CD8-positive, alpha-beta memory T cell (primary cell): Measurements from ENCODE around the gene LAS1L. TPM values are rescaled to one million over a fixed set of nuclear protein-coding genes. Genes with fewer than 3 reads are reported as not detected.
"Not testable (repeated sequence)": the region's sequence is repeated elsewhere in the genome, so short reads cannot be mapped to it uniquely, and the experiment has no call there.

Source experiments
- CTCF ChIA-PET: fragments of 350-600 bp; sonication (Branson Sonifier 250); formaldehyde crosslinking; loops from one replicate; lab custom pipeline; 2021; ENCODE audit warnings: antibody characterized with exemption; lab: Charles Lee
- POLR2A ChIA-PET: fragments of 350-600 bp; sonication (Branson Sonifier 250); formaldehyde crosslinking; loops from one replicate; lab custom pipeline; 2021; ENCODE audit warnings: antibody characterized with exemption; lab: Charles Lee
- DNase-seq, 5 donors: peaks; one replicate each; pipeline versions ENCODE4 v3.0.0 to v3.0.0-alpha.2; 2020 to 2022; ENCODE audit warnings: mixed read lengths in 1 of 5
- H3K27ac ChIP-seq: one replicate; pipeline ENCODE4 v1.7.0; 2013; ENCODE audit warnings: low read depth, mild to moderate bottlenecking, low read length, moderate library complexity
- H3K27me3 ChIP-seq: 2 replicates; pipeline ENCODE4 v1.7.0; 2013; ENCODE audit warnings: low read length, mild to moderate bottlenecking; ENCODE audit not compliant: insufficient read depth, poor library complexity, severe bottlenecking
- H3K36me3 ChIP-seq: 2 replicates; pipeline ENCODE4 v1.7.0; 2013; ENCODE audit warnings: mild to moderate bottlenecking, low read length, moderate library complexity; ENCODE audit not compliant: insufficient read depth
- H3K4me1 ChIP-seq: 2 replicates; pipeline ENCODE4 v1.7.0; 2013; ENCODE audit warnings: mild to moderate bottlenecking, low read length, moderate library complexity; ENCODE audit not compliant: insufficient read depth
- H3K4me3 ChIP-seq: 2 replicates; pipeline ENCODE4 v1.7.0; 2013; ENCODE audit warnings: mild to moderate bottlenecking, low read length
- H3K9me3 ChIP-seq: 2 replicates; pipeline ENCODE4 v1.7.0; 2013; ENCODE audit warnings: mild to moderate bottlenecking, low read length
- H3K27ac Mint-ChIP-seq, 8 donors: one replicate each; pipeline ENCODE4 v1.8.0; 2020 to 2021; ENCODE audit warnings: mixed read lengths in 8 of 8, mild to moderate bottlenecking in 6 of 8, inconsistent platforms in 3 of 8, moderate library complexity in 3 of 8
- H3K27me3 Mint-ChIP-seq, 2 donors: one replicate each; pipeline ENCODE4 v1.8.0; 2020 to 2021; ENCODE audit warnings: mixed read lengths in 2 of 2, mild to moderate bottlenecking in 1 of 2, moderate library complexity in 1 of 2
- H3K36me3 Mint-ChIP-seq, 3 donors: one replicate each; pipeline ENCODE4 v1.8.0; 2020 to 2021; ENCODE audit warnings: mixed read lengths in 3 of 3, inconsistent platforms in 1 of 3, mild to moderate bottlenecking in 1 of 3
- H3K4me1 Mint-ChIP-seq, 3 donors: one replicate each; pipeline ENCODE4 v1.8.0; 2020 to 2021; ENCODE audit warnings: mixed read lengths in 3 of 3, inconsistent platforms in 1 of 3, mild to moderate bottlenecking in 1 of 3
- H3K4me3 Mint-ChIP-seq, 7 donors: one replicate each; pipeline ENCODE4 v1.8.0; 2020 to 2021; ENCODE audit warnings: mixed read lengths in 7 of 7, mild to moderate bottlenecking in 6 of 7, moderate library complexity in 4 of 7, inconsistent platforms in 2 of 7
- H3K9me3 Mint-ChIP-seq, 5 donors: one replicate each; pipeline ENCODE4 v1.8.0; 2020 to 2022; ENCODE audit warnings: mixed read lengths in 5 of 5, mild to moderate bottlenecking in 3 of 5, moderate library complexity in 2 of 5, inconsistent platforms in 1 of 5
- polyA plus RNA-seq: library from polyadenylated mRNA; unstranded; fragments of 300-500 nt; fragmentation: Illumina TruSeq; gene quantifications from one replicate; pipeline ENCODE4 v1.2.3, GENCODE V29; 2021
- total RNA-seq, 2 experiments: library from RNA; stranded (reverse); gene quantifications; one replicate each; pipeline ENCODE4 v1.2.3, GENCODE V29; 2021

LAS1L gene
- total and polyA plus RNA-seq, 3 experiments from 2014 or later, result 44.8 to 74.3 (median 70.7) TPM

DNA sequence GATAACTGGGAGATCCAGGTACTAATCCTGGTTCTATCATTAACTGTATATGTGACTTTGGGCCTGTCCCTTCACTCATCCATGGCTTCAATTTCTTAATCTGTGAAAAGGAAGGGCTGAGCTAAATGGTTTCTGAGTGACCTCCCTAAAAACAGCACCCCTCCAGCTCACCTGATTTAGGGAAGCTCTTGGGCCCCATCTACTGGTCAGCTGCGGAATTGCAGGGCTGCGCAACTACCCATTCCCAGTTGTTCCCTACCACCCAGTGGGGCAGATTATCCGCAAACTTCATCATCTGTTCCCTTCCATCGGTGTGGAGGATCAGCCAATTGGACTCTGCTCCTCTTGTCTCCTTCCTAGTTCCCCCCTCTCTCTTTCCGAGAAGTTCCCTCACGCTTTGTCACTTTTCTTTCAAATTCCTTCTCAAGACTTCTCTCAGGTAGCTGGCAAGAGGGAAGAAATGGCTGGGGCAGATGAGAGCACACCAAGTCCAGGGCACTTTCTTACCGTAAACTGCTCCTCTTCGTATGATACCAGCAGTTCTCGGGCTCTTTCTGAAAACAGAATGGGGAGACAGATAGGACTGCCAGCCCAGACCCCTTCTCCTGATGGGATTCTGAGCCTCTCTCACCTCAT is 5.8 kb downstream of the LAS1L start:
- DNase-seq, result peak; percentile 31 to 53 (median 43)
- Histone ChIP-seq H3K27me3 (no peaks in the 10 kb centered on the region), H3K4me3 (no peak overlapping the region), H3K27ac (no peak overlapping the region), H3K36me3 (peaks cover 15% of the 10 kb centered on the region), H3K9me3 (no peaks in the 10 kb centered on the region), H3K4me1 (peaks cover 10% of the 10 kb centered on the region)
- ChIA-PET POLR2A (no interaction called here), CTCF (interaction anchor here (1.1 kb wide), 1 partner anchor 494 kb away, joined by 5 read pairs; the partner anchor contains the start of gene ZC3H12B)
- Mint-ChIP-seq H3K4me3 (no peak overlapping the region), H3K36me3 (peaks cover 0 to 64% (median 2%) of the 10 kb centered on the region in 3 donors), H3K4me1 (peaks cover 10 to 21% (median 19%) of the 10 kb centered on the region in 3 donors), H3K27ac (peak overlapping the region in 4 of 8 donors; percentile 18 to 84 (median 46)), H3K9me3 (no peaks in the 10 kb centered on the region), H3K27me3 (peaks cover 0 to 4% of the 10 kb centered on the region in 2 donors)

DNA sequence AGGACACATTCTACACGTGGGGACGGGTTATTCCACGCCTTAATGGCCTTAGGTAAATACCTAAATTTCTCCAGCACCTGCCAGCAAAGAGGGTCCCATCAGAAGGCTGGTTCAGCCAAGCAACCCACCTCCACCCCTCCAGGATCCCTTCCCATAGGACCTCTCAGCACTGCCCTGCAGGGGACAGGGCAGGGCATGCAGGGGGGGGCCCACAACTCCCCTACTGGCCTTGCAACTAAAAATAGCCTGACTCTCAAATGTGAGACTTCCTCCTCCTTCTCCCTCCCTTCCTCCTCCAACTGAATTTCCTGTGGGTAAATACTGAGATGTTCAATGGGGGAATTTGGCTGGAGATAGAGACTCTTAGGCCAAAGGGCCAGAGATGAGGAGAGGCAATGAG is 6.3 kb downstream of the LAS1L start:
- Histone ChIP-seq H3K27me3 (no peaks in the 10 kb centered on the region), H3K36me3 (peaks cover 16% of the 10 kb centered on the region)
- H3K4me1 Mint-ChIP-seq, result peaks cover 7 to 16% (median 13%) of the 10 kb centered on the region in 3 donors

DNA sequence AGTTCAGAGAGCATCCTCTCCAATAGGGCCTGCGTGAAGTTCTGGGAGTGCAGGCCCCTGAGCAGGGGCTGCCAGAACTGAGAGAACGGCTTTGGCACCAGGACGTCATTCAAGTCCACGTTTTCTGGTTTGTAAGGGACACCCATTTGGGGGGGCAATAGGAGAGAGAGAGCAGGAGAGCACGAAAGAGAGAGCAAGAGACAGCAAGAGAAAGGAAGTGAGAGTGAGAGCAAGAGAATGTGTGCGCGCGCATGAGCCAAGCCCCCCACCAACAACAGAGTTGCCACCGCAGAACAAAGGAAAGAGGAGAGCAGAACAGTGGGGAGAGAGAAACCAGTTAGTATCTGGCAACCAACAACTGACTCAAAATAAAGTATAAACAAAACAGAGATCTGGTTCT is 10.4 kb downstream of the LAS1L start:
- Mint-ChIP-seq H3K4me3 (no peak overlapping the region), H3K9me3 (no peaks in the 10 kb centered on the region), H3K4me1 (peaks cover 1 to 7% (median 4%) of the 10 kb centered on the region in 3 donors), H3K36me3 (peaks cover 0 to 73% (median 4%) of the 10 kb centered on the region in 3 donors), H3K27me3 (peaks cover 0 to 7% of the 10 kb centered on the region in 2 donors), H3K27ac (peak overlapping the region in 1 of 8 donors; percentile 24)
- peaks cover 31% of the 10 kb centered on the region for H3K36me3 ChIP-seq
- H3K27ac ChIP-seq, result no peak overlapping the region
- no peaks in the 10 kb centered on the region for H3K4me1 ChIP-seq
- no peaks in the 10 kb centered on the region for H3K27me3 ChIP-seq
- H3K4me3 ChIP-seq, result no peak overlapping the region
- ChIA-PET CTCF (no interaction called here), POLR2A (no interaction called here)
- no peaks in the 10 kb centered on the region for H3K9me3 ChIP-seq
- DNase-seq, result no peak

More for the DNA sequence above, 6.3 kb downstream of the LAS1L start:
- H3K27ac Mint-ChIP-seq, result peak overlapping the region in 1 of 8 donors; percentile 84
- H3K4me1 ChIP-seq, result peaks cover 5% of the 10 kb centered on the region
- H3K4me3 ChIP-seq, result no peak overlapping the region
- no peaks in the 10 kb centered on the region for H3K9me3 ChIP-seq
- peaks cover 0 to 3% of the 10 kb centered on the region in 2 donors for H3K27me3 Mint-ChIP-seq
- ChIA-PET CTCF (interaction anchor here (1.2 kb wide), 1 partner anchor 10 kb away, joined by 4 read pairs; no protein-coding TSS in a partner anchor), POLR2A (no interaction called here)
- H3K9me3 Mint-ChIP-seq, result no peaks in the 10 kb centered on the region
- H3K27ac ChIP-seq, result no peak overlapping the region
- H3K36me3 Mint-ChIP-seq, result peaks cover 0 to 68% (median 2%) of the 10 kb centered on the region in 3 donors
- DNase-seq, result no peak
- no peak overlapping the region for H3K4me3 Mint-ChIP-seq

DNA sequence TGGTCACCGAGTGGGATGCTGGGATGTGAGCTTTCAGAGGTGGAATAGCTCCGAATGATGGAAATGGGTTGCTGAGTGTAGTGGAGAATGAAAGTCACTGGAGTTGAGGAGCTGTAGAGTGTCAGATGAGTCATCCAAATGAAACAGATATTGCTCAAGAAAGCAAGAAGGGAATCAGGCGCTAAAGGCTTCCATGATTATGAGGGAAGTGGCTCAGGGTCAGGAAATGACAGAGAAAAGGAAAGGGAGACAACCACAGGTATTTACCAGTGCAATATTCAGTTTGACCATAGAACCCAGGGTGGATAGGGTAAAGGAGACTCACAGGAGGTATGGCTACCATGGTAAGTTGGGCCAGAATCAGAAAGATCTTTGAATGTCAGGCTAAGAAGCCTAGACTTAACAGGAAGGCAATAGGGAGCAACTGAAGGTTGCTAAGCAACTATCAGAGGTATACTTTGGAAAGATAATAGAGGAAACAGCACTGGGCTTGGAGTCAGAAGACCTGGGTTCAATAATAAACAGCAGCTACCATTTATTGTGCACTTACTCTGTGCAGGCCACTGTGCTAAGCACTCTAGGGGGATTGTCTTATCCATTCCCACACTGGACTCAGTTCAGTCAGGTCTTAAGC is 11.7 kb downstream of the LAS1L start:
- ChIA-PET POLR2A (no interaction called here), CTCF (no interaction called here)
- no peaks in the 10 kb centered on the region for H3K4me1 Mint-ChIP-seq
- no peak overlapping the region for H3K27ac ChIP-seq
- H3K9me3 Mint-ChIP-seq, result no peaks in the 10 kb centered on the region
- no peaks in the 10 kb centered on the region for H3K27me3 ChIP-seq
- no peaks in the 10 kb centered on the region for H3K4me1 ChIP-seq
- H3K36me3 Mint-ChIP-seq, result peaks cover 0 to 64% (median 4%) of the 10 kb centered on the region in 3 donors
- no peak overlapping the region for H3K4me3 ChIP-seq
- H3K36me3 ChIP-seq, result peaks cover 28% of the 10 kb centered on the region
- no peak overlapping the region for H3K4me3 Mint-ChIP-seq
- H3K27me3 Mint-ChIP-seq, result peaks cover 0 to 7% of the 10 kb centered on the region in 2 donors
- peak overlapping the region in 1 of 8 donors; percentile 22 for H3K27ac Mint-ChIP-seq
- no peak for DNase-seq
- H3K9me3 ChIP-seq, result no peaks in the 10 kb centered on the region

DNA sequence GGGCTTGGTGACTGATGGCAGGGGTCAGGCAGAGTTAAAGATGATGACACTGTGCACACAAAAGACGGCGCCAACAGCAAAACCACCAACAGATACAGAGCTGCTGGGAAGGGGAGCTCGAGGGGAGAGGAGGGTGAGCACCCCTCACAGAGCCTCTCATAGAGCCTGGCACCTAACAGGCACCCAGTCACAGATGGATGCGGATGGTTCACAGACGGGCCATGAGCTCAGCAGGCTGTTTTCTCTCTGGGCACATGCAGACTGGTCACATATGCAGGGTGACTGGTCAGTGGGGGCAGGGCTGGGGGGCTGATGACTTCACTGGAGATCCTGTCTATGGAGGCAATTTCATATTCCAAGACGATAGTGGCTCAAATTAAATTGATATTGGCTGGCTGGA is 15.1 kb downstream of the LAS1L start:
- H3K4me3 ChIP-seq, DNase-seq, CTCF ChIA-PET, H3K27me3 Mint-ChIP-seq, H3K27ac ChIP-seq, H3K4me3 Mint-ChIP-seq, H3K9me3 ChIP-seq, H3K27me3 ChIP-seq, POLR2A ChIA-PET, H3K9me3 Mint-ChIP-seq, H3K4me1 ChIP-seq, H3K4me1 Mint-ChIP-seq: not testable (repeated sequence)
- Mint-ChIP-seq H3K27ac (peak overlapping the region in 1 of 8 donors; percentile 87), H3K36me3 (peaks cover 0 to 44% (median 4%) of the 10 kb centered on the region in 3 donors)
- H3K36me3 ChIP-seq, result peaks cover 22% of the 10 kb centered on the region

DNA sequence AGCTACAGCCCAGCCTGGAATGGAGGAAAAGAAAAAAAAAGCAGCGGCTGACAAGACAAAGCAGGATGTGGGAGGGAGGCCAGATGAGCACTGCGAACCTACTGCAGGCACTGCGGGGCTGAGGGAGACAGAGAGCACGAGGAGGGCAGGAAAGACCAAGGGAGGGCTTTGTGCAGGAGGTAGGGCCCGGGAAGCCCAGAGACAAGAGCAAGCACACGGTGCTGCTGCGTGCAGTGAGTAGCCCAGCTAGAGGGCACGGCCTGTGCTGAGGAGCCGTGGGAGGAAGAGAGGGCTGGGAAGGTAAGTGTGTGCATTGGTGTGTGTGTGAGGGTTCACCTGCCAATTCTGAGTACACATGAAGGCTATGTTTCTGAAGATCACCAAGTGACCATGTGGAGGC is 15.6 kb downstream of the LAS1L start:
- H3K27ac ChIP-seq, H3K9me3 ChIP-seq, H3K4me1 Mint-ChIP-seq, POLR2A ChIA-PET, H3K9me3 Mint-ChIP-seq, H3K27ac Mint-ChIP-seq, H3K4me1 ChIP-seq, H3K4me3 Mint-ChIP-seq, H3K27me3 ChIP-seq, H3K4me3 ChIP-seq, DNase-seq, H3K27me3 Mint-ChIP-seq: not testable (repeated sequence)
- peaks cover 18% of the 10 kb centered on the region for H3K36me3 ChIP-seq
- peaks cover 0 to 44% (median 2%) of the 10 kb centered on the region in 3 donors for H3K36me3 Mint-ChIP-seq
- CTCF ChIA-PET, result interaction anchor here (0.9 kb wide), 1 partner anchor 9 kb away, joined by 4 read pairs; no protein-coding TSS in a partner anchor

DNA sequence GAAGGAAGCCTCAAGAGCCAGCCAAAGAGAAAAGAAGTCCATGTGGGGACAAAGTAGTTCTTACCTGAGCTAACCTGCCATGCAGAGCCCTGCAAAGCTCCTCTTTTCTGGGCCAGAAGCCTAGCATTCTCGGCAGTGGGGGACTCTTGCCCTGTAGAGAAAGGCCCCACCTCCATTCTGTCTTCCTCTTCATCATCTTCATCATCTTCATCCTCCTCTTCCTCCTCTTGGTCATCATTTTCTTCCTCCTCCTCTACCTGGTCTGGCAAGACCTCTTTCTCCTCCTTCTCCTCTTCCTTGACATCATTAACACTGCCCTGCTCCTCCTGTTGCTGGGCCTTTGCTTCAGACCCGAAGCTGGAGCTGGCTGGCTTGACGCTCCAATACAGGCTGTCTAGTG is 16.7 kb downstream of the LAS1L start:
- no peaks in the 10 kb centered on the region for H3K9me3 ChIP-seq
- peaks cover 0 to 3% of the 10 kb centered on the region in 2 donors for H3K27me3 Mint-ChIP-seq
- ChIA-PET CTCF (interaction anchor here (0.9 kb wide), 1 partner anchor 10 kb away, joined by 4 read pairs; no protein-coding TSS in a partner anchor), POLR2A (no interaction called here)
- H3K36me3 Mint-ChIP-seq, result peaks cover 0 to 42% (median 2%) of the 10 kb centered on the region in 3 donors
- H3K27me3 ChIP-seq, result no peaks in the 10 kb centered on the region
- H3K4me3 ChIP-seq, result no peak overlapping the region
- H3K36me3 ChIP-seq, result peaks cover 16% of the 10 kb centered on the region
- no peak for DNase-seq
- H3K4me1 Mint-ChIP-seq, result no peaks in the 10 kb centered on the region
- H3K27ac Mint-ChIP-seq, result no peak overlapping the region
- no peaks in the 10 kb centered on the region for H3K4me1 ChIP-seq
- H3K27ac ChIP-seq, result no peak overlapping the region
- no peak overlapping the region for H3K4me3 Mint-ChIP-seq
- H3K9me3 Mint-ChIP-seq, result no peaks in the 10 kb centered on the region

DNA sequence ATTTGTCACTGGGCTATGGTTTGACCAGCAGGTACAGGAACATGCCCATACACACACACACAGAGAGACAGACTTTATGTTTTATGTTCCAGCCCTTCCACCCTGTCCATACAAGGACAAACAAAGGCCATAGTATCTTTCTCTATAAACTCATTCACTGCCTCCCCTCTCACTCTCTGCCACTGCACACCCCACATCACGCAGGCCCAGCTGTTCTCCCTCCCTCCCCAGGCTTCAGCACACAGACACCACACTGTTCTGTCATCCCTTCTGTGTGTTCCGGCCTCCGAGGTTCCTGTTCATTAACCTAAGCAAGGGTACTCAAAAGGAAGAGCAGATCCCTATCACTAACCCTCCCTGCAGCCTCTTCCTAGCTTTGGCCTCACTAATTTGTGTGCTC is 17.8 kb downstream of the LAS1L start:
- H3K4me3 Mint-ChIP-seq, result no peak overlapping the region

More for the DNA sequence above, 17.8 kb downstream of the LAS1L start:
- no peaks in the 10 kb centered on the region for H3K27me3 ChIP-seq
- ChIA-PET POLR2A (no interaction called here), CTCF (no interaction called here)
- H3K36me3 ChIP-seq, result peaks cover 16% of the 10 kb centered on the region
- Mint-ChIP-seq H3K27me3 (peaks cover 0 to 1% of the 10 kb centered on the region in 2 donors), H3K27ac (no peak overlapping the region), H3K36me3 (peaks cover 0 to 40% (median 2%) of the 10 kb centered on the region in 3 donors), H3K4me1 (no peaks in the 10 kb centered on the region), H3K9me3 (no peaks in the 10 kb centered on the region)
- H3K4me3 ChIP-seq, result no peak overlapping the region
- no peak for DNase-seq
- no peaks in the 10 kb centered on the region for H3K9me3 ChIP-seq
- H3K27ac ChIP-seq, result no peak overlapping the region
- no peaks in the 10 kb centered on the region for H3K4me1 ChIP-seq
